ENCODE data around the gene ZNF362. TPM values are rescaled to one million over a fixed set of nuclear protein-coding genes. Genes with fewer than 3 reads are reported as not detected.

ZNF362 gene
- total RNA-seq, 2 experiments from 2014 or later: 24.7 to 26.6 TPM

GRCh38 chr1:33312413-33312749 lies 56.1 kb downstream of the ZNF362 start:
- POLR2A ChIA-PET: interaction anchor here (0.6 kb wide), 1 partner anchor 175 kb away, joined by 4 read pairs; no protein-coding TSS in a partner anchor
- DNase-seq (no peak), ATAC-seq (ENCODE audit: poor library complexity) (no peak)
- Mint-ChIP-seq H3K4me3 (no peak overlapping the region), H3K9me3 (no peaks in the 10 kb centered on the region), H3K4me1 (ENCODE audit: low read depth) (peaks cover 3% of the 10 kb centered on the region), H3K36me3 (ENCODE audit: low read depth) (no peaks in the 10 kb centered on the region), H3K27ac (no peak overlapping the region), H3K27me3 (peaks cover 4% of the 10 kb centered on the region)
- TF ChIP-seq, protein P1, sequence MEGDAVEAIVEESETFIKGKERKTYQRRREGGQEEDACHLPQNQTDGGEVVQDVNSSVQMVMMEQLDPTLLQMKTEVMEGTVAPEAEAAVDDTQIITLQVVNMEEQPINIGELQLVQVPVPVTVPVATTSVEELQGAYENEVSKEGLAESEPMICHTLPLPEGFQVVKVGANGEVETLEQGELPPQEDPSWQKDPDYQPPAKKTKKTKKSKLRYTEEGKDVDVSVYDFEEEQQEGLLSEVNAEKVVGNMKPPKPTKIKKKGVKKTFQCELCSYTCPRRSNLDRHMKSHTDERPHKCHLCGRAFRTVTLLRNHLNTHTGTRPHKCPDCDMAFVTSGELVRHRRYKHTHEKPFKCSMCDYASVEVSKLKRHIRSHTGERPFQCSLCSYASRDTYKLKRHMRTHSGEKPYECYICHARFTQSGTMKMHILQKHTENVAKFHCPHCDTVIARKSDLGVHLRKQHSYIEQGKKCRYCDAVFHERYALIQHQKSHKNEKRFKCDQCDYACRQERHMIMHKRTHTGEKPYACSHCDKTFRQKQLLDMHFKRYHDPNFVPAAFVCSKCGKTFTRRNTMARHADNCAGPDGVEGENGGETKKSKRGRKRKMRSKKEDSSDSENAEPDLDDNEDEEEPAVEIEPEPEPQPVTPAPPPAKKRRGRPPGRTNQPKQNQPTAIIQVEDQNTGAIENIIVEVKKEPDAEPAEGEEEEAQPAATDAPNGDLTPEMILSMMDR (IDR thresholded peaks at IDR 0.05): no peak
- Histone ChIP-seq H3K9me3 (ENCODE audit: control insufficient read depth in 1 of 2, insufficient read depth in 1 of 2, low read length in 2 of 2) (no peaks in the 10 kb centered on the region), H3K4me3 (ENCODE audit: low read length) (no peak overlapping the region), H3K36me3 (ENCODE audit: insufficient read depth, low read length) (no peaks in the 10 kb centered on the region), H3K27ac (ENCODE audit: low read depth in 1 of 2, low read length in 2 of 2) (no peak overlapping the region), H3K4me1 (ENCODE audit: insufficient read depth, low read length) (peaks cover 3% of the 10 kb centered on the region), H3K27me3 (ENCODE audit: control insufficient read depth in 1 of 2, insufficient read depth in 2 of 2, low read length in 2 of 2) (peaks cover 3% of the 10 kb centered on the region in 2 experiments)
- CTCF ChIA-PET: no interaction called here
- intact Hi-C loops (cut with DNase I, micrococcal nuclease): no loop called here

GRCh38 chr1:33314416-33314815 lies 58.1 kb downstream of the ZNF362 start:
- Mint-ChIP-seq H3K27ac (no peak overlapping the region), H3K4me1 (ENCODE audit: low read depth) (peaks cover 3% of the 10 kb centered on the region), H3K27me3 (no peaks in the 10 kb centered on the region), H3K4me3 (no peak overlapping the region), H3K9me3 (no peaks in the 10 kb centered on the region), H3K36me3 (ENCODE audit: low read depth) (no peaks in the 10 kb centered on the region)
- Histone ChIP-seq H3K9me3 (ENCODE audit: control insufficient read depth in 1 of 2, insufficient read depth in 1 of 2, low read length in 2 of 2) (no peaks in the 10 kb centered on the region), H3K4me1 (ENCODE audit: insufficient read depth, low read length) (peaks cover 3% of the 10 kb centered on the region), H3K36me3 (ENCODE audit: insufficient read depth, low read length) (no peaks in the 10 kb centered on the region), H3K4me3 (ENCODE audit: low read length) (no peak overlapping the region), H3K27ac (ENCODE audit: low read depth in 1 of 2, low read length in 2 of 2) (no peak overlapping the region), H3K27me3 (ENCODE audit: control insufficient read depth in 1 of 2, insufficient read depth in 2 of 2, low read length in 2 of 2) (no peaks in the 10 kb centered on the region)
- ChIA-PET POLR2A (no interaction called here), CTCF (interaction anchor here (0.6 to 1.0 kb wide), 2 partner anchors 16 to 19 kb away, joined by 3 to 4 read pairs; no protein-coding TSS in a partner anchor)
- TF ChIP-seq, protein P1 (IDR thresholded peaks at IDR 0.05): no peak
- intact Hi-C loops (cut with DNase I, micrococcal nuclease): no loop called here
- no peak for ATAC-seq (ENCODE audit: poor library complexity)
- no peak for DNase-seq

DNA sequence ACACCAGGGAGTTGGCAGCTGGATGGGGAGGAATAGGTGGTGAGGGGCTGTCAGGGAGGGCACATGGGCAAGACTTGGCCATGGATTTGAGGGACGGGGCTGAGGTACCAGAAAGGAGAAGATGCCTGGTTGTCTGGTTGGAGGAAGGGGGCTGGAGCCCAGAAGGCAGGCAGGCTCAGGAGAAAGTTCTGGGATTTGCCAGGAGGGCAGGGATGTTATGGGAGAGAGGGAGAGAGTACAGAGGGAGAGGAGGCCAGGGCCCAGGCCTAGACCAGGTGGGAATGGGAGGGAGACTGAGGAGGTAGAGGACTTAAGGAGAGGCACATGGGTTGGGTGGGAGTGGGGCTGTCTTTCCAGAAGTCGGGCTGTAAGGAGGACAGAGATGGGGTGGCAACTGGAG lies 60.3 kb downstream of the ZNF362 start:
- H3K4me3 Mint-ChIP-seq: no peak overlapping the region
- Histone ChIP-seq H3K4me1 (ENCODE audit: insufficient read depth, low read length) (peaks cover 3% of the 10 kb centered on the region), H3K27ac (ENCODE audit: low read depth in 1 of 2, low read length in 2 of 2) (no peak overlapping the region), H3K36me3 (ENCODE audit: insufficient read depth, low read length) (no peaks in the 10 kb centered on the region), H3K27me3 (ENCODE audit: control insufficient read depth in 1 of 2, insufficient read depth in 2 of 2, low read length in 2 of 2) (no peaks in the 10 kb centered on the region), H3K9me3 (ENCODE audit: control insufficient read depth in 1 of 2, insufficient read depth in 1 of 2, low read length in 2 of 2) (peaks cover 0 to 3% of the 10 kb centered on the region in 2 experiments), H3K4me3 (ENCODE audit: low read length) (no peak overlapping the region)
- CTCF ChIA-PET: no interaction called here
- H3K9me3 Mint-ChIP-seq: no peaks in the 10 kb centered on the region
- POLR2A ChIA-PET: no interaction called here
- ATAC-seq (ENCODE audit: poor library complexity) (no peak), DNase-seq (no peak)
- peaks cover 3% of the 10 kb centered on the region for H3K4me1 Mint-ChIP-seq (ENCODE audit: low read depth)
- H3K27me3 Mint-ChIP-seq: no peaks in the 10 kb centered on the region
- H3K36me3 Mint-ChIP-seq (ENCODE audit: low read depth): no peaks in the 10 kb centered on the region
- intact Hi-C loops (cut with DNase I, micrococcal nuclease): no loop called here
- H3K27ac Mint-ChIP-seq: no peak overlapping the region
- TF ChIP-seq, protein P1 (IDR thresholded peaks at IDR 0.05): no peak
